CD4-positive, alpha-beta T cell treated with Interleukin-6 for 4 hours (primary cell): ENCODE results near the gene RBM38.

Source experiments
- DNase-seq: peaks from one replicate; pipeline ENCODE4 v3.0.0-alpha.2; 2020; ENCODE audit warnings: mixed read lengths

The RBM38 gene

GRCh38 chr20:57456116-57456515, 64.9 kb downstream of the RBM38 start:
- DNase-seq, result no peak

GRCh38 chr20:57457243-57458095, 66.3 kb downstream of the RBM38 start:
- DNase-seq, result no peak

GRCh38 chr20:57458400-57459160, 67.4 kb downstream of the RBM38 start:
- no peak for DNase-seq
